ENCODE results near the gene IL20. TPM values are rescaled to one million over a fixed set of nuclear protein-coding genes. Genes with fewer than 3 reads are reported as not detected.

The IL20 gene
- total RNA-seq, 4 donors from 2014 or later: not detected

- H3K9me3 ChIP-seq: no peaks in the 10 kb centered on the region
- TF ChIP-seq CTCF (IDR thresholded peaks at IDR 0.05): no peak
- TF ChIP-seq POLR2A (IDR thresholded peaks at IDR 0.05): no peak
- no peaks in the 10 kb centered on the region for H3K27me3 ChIP-seq
- H3K4me3 ChIP-seq: no peak overlapping the region
- no peaks in the 10 kb centered on the region for H3K36me3 ChIP-seq
- H3K4me1 ChIP-seq: peaks cover 0 to 8% (median 0%) of the 10 kb centered on the region in 4 donors
- no peak overlapping the region for H3K27ac ChIP-seq
- DNase-seq: no peak
Measured at GRCh38 chr1:206901944-206902343, 36.5 kb downstream of the IL20 start.

- Histone ChIP-seq H3K4me3 (no peak overlapping the region), H3K4me1 (peaks cover 0 to 14% (median 1%) of the 10 kb centered on the region in 4 donors), H3K36me3 (no peaks in the 10 kb centered on the region), H3K9me3 (no peaks in the 10 kb centered on the region), H3K27ac (no peak overlapping the region), H3K27me3 (no peaks in the 10 kb centered on the region)
- DNase-seq: no peak
- no peak for TF ChIP-seq CTCF (IDR thresholded peaks at IDR 0.05)
- TF ChIP-seq POLR2A (IDR thresholded peaks at IDR 0.05): no peak
Measured at GRCh38 chr1:206902702-206903101, 37.3 kb downstream of the IL20 start.

GRCh38 chr1:206903687-206904086, 38.3 kb downstream of the IL20 start:
- Histone ChIP-seq H3K27me3 (no peaks in the 10 kb centered on the region), H3K4me1 (peaks cover 0 to 14% (median 2%) of the 10 kb centered on the region in 4 donors)

GRCh38 chr1:206904423-206905142, 39.2 kb downstream of the IL20 start:
- Histone ChIP-seq H3K27me3 (no peaks in the 10 kb centered on the region), H3K27ac (peak overlapping the region in 1 of 4 donors; percentile 61), H3K4me3 (no peak overlapping the region), H3K9me3 (no peaks in the 10 kb centered on the region), H3K4me1 (peaks cover 0 to 18% (median 5%) of the 10 kb centered on the region in 4 donors), H3K36me3 (no peaks in the 10 kb centered on the region)
- no peak for DNase-seq
- no peak for TF ChIP-seq CTCF (IDR thresholded peaks at IDR 0.05)
- TF ChIP-seq POLR2A (IDR thresholded peaks at IDR 0.05): no peak

More at GRCh38 chr1:206903687-206904086, 38.3 kb downstream of the IL20 start:
- Histone ChIP-seq H3K27ac (no peak overlapping the region), H3K4me3 (no peak overlapping the region), H3K36me3 (no peaks in the 10 kb centered on the region), H3K9me3 (no peaks in the 10 kb centered on the region)
- DNase-seq: no peak
- TF ChIP-seq CTCF (IDR thresholded peaks at IDR 0.05) (no peak), POLR2A (IDR thresholded peaks at IDR 0.05) (no peak)

GRCh38 chr1:206905295-206906164, 40.1 kb downstream of the IL20 start:
- no peak overlapping the region for H3K4me3 ChIP-seq
- no peak for TF ChIP-seq CTCF (IDR thresholded peaks at IDR 0.05)
- no peak for TF ChIP-seq POLR2A (IDR thresholded peaks at IDR 0.05)
- H3K4me1 ChIP-seq: peaks cover 0 to 26% (median 10%) of the 10 kb centered on the region in 4 donors
- DNase-seq: no peak
- no peaks in the 10 kb centered on the region for H3K36me3 ChIP-seq
- H3K27ac ChIP-seq: peak overlapping the region in 1 of 4 donors; percentile 61
- H3K9me3 ChIP-seq: no peaks in the 10 kb centered on the region
- no peaks in the 10 kb centered on the region for H3K27me3 ChIP-seq
